Ishikawa (cell line): ENCODE measurements around the gene FSTL4.

ENCODE experiments used
- CREB1 ChIP-seq: IDR thresholded peaks from 2 replicates; pipeline ENCODE4 v1.6.1; 2012; ENCODE audit warnings: low read depth
- EGR1 ChIP-seq: IDR thresholded peaks from 2 replicates; pipeline ENCODE4 v1.6.1; 2012
- NFIC ChIP-seq: IDR thresholded peaks from 2 replicates; pipeline ENCODE4 v1.6.1; 2012
- RAD21 ChIP-seq: IDR thresholded peaks from 2 replicates; pipeline ENCODE4 v1.6.1; 2012; ENCODE audit warnings: low read depth
- REST ChIP-seq: IDR thresholded peaks from 2 replicates; pipeline ENCODE4 v1.6.1; 2012; ENCODE audit warnings: low read depth, mild to moderate bottlenecking
- YY1 ChIP-seq: IDR thresholded peaks from 2 replicates; pipeline ENCODE4 v1.6.1; 2012; ENCODE audit warnings: low read depth

- TF ChIP-seq RAD21 (no peak), REST (no peak), NFIC (no peak), CREB1 (no peak), EGR1 (no peak), YY1 (no peak)
Observed at GRCh38 chr5:133205649-133206048, 406.7 kb downstream of the FSTL4 start.
